Nucleus accumbens (tissue), 56 donors: Measurements from ENCODE around the gene ZC3H7B.
A peak's percentile ranks its signal among the peaks of the same experiment; 100 is the strongest.

Source experiments
- DNase-seq, 56 donors: peaks; one replicate each; lab custom pipeline; 2025; lab: John Stamatoyannopoulos, UW

The ZC3H7B gene

DNA sequence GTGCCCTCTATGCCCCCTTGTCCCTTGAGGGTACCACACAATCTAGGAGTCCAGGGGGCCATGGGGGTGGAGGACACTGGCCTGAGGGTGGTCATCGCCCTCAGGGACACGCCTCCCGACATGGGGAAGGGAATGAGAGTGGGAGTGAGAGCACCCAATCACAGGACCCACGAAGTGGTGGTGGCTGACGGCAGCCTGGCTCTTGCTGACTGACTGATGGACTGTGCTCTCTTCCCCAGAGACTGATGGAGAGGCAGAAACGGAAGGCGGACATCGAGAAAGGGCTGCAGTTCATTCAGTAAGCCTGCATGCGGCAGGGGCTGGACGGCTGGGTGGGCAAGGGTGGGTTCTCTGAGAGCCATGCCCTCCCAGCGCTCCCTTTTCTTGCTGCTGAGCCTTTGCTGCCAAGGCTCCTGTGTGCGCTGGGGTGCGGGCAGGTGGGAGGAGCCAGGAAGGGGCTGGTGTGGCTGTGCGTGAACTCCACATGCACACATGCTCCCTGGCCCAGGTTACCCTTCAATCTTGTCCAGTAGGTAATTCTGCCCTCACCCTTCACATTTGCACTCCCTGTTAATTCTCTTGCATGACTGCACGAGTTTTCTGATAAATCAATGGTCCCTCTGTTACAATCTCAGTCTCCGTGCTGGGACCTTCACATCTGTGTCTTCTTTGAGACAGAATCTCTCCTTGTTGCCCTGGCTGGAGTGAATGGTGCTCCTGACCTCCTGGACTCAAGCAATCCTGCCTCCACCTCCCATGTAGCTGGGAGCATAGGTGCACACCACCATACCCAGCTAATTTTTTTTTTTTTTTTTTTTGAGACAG, 19.3 kb downstream of the ZC3H7B start:
- no peak for DNase-seq

DNA sequence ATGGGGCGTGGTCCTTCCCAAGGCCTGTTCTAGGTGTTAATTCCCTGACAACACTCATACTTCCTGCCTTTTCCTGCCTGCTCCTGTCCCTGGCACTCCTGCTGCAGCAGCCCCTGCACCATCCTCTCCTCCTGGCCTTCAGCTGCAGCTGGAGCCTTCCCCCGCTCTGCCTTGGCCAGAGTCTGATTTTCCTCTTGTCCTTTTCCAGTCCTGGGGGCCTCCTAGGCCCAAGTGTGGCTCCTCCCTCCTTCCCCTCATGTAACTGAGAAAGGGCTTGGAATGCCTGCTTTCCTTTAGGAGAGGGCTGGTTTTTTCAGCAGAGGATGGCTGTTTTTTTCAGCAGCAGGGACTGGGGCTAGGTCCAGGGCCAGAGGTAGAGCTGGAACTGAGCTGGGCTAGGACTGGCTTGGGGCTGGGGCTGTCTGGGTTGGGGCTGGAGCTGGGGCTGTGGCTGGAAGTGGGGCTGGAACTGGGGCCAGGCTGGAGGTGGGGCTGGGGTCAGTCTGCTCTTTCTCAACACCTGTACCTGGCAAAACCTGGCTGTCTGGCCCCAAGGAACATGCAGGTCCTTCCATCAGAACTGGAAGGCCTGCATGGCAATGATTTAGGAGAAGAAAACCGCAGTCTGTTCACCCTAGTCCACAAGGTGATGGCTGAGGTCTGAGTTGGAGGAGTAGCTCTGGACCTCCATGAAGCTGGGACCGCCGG, 23.6 kb downstream of the ZC3H7B start:
- no peak for DNase-seq

DNA sequence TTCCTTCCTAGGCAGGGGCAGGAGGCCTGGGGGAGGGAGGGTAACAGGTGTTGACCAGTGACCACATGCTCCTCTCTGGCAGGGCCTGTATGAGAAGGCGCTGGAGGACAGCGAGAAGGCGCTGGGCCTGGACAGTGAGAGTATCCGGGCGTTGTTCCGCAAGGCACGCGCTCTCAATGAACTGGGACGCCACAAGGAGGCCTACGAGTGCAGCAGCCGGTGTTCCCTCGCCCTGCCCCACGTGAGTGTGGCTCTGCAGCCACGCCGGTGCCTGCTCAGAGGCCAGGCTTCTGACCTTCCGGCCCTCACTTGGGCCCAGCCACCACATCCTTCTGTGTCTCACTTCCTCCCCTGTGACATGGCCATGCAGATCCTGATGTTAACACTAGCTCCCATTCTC, 25.8 kb downstream of the ZC3H7B start:
- peak in 41 of 56 donors; percentile 9 to 72 (median 35) for DNase-seq

DNA sequence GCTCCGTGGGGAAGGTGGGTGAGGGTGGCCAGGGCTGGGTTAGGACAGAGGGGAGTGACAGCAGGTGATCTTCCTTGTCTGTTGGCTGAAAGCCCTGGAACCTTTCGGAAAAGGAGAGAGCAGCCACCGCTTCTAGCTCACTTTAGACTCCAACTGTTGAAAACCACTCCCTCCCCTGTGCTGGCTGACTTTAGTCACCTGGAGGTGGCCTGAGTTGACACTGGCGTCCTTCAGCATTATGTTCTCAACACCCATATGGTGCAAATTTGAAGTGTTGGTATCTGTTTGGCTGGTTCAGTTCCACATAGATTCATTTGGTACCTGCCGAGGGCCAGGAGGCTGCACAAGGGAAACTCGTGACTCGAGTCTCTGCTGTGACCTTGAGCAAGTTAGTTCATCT, 28.8 kb downstream of the ZC3H7B start:
- no peak for DNase-seq

DNA sequence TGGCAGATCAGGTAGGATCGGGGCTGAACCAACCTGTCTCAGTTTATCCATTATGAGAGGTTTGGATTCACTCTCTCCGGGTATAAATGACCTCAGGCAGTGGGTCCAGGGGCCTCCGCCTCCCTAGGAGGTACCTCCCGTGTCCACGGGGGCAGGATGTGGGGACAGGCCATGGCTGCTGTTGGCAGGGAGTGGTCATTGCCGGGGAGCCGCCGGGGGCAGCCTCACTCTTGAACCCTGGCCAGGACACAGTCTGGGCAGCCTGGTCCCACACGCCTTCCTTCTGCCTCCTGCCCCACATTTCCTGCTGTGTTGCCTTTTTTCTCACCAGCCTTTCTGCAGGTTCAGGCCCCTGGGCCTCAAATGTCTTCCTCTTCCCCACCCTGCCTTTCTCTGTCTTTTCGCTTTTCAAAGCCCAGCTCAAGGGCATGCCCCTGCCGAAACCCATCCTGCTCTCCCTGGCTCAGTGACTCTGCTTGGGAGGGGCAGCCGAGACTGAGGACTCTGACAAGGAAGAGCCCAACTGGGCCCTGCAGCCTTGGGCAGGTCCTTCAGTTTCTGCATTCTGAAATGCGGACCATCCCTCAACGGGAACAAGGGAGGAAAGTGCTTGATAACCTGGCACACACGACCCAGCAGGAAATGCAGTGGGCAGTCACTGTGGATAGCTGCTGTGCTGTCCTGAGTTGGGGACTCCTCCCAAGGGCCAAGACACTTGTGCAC, 31.1 kb downstream of the ZC3H7B start:
- DNase-seq = no peak

DNA sequence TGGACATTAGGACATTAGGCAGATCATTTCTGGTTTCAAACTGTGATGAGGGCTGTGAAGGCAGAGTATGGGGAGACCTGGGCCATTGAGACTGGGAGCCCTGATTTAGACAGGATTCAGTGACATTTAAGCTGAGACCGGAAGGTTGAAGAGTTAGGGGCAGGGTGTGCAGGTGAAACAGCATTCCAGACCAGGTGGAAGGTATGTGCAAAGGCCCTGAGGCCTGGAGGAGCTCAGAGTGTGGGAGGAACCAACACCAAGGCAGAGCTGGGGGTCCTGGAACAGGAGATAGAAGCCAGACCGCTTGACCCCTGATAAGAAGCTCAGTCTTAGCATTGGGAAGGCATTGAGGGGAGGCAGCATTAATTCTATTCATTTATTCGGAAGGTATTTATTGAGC, 32.5 kb downstream of the ZC3H7B start:
- no peak for DNase-seq

DNA sequence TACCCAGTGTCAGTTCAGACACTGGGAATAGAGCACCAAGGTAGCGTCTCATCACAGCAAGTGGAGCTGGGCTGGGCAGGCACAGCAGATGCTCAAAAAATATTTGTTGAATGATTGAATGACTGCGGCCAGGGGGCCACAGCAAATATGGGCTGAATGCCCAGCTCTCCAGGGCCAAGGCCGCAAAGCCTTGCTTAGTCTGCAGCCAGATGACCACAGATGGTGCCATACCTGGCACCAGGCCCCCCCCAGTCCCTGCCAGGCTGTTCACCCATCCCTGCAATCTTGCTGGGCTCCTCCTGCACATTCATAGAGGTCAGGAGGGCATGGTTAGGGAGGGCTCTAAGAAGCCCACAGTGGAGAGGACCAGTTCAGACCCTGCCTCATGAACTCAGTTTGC, 32.9 kb downstream of the ZC3H7B start:
- no peak for DNase-seq

DNA sequence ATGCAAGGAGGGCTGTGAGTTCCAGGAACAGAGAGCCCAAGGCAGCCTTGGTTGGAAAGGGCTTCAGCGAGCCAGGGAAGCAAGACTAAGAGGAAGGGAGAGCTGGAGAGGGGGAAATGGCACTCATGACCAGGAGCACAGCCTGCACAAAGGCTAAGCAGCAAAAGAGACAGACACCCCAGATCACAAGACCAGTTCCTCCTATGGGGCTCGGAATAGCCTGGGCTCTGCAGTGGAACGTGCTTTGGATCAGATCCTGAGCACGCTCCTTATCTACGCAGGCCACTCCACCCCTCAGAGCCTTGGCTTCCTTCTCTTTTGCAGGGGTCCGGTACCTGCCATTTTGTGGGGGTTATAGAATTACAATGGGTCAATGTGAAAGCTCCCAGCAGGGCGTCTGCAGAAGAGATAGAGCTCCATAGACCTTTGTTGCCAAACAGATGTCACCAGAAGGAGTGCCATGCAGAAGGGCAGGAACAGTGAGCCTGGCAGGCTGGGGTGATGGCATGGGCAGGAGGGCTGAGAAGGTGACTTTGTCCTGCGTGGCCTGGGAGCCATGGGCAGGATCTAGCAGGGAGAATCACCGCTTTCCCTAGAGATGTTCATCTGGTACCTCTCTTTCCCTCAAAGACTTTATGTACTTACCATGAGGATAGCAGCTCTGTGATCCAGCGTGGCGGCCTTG, 33.8 kb downstream of the ZC3H7B start:
- no peak for DNase-seq

DNA sequence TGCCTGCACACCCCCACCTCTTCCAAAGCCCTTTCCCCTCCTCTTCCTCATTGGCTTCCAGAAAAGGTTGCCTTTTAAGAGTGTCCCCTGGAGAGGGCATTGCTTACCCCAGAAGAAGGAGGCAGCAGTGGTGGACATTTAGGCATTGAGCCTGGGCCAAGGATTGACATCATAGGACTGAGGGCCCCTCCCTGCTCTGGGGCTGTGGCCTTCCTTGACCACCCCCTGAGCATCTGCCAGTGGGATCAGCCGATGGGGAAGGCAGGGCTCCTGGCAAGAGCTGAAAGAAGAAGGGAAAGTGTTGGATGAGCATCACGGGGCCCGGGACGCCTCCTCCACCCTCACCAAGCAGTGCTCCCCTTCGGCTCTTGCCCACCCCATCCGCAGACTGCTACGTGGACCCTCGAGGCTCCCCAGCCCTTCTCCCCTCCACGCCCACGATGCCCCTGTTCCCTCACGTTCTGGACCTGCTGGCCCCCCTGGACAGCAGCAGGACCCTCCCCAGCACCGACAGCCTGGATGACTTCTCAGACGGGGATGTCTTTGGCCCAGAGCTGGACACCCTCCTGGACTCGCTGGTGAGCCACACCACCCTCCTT, 37.4 kb downstream of the ZC3H7B start:
- DNase-seq = no peak

DNA sequence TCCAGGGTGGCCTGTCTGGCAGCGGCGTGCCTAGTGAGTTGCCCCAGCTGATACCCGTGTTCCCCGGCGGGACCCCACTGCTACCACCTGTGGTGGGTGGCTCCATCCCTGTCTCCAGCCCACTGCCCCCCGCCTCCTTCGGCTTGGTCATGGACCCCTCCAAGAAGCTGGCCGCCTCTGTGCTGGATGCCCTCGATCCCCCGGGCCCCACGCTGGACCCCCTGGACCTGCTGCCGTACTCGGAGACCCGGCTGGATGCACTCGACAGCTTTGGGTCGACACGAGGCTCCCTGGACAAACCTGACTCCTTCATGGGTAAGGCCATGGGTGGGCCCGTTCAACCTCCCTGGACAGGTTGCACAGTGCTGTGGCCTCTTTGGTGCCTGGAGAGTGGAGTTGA, 38.5 kb downstream of the ZC3H7B start:
- DNase-seq = no peak

DNA sequence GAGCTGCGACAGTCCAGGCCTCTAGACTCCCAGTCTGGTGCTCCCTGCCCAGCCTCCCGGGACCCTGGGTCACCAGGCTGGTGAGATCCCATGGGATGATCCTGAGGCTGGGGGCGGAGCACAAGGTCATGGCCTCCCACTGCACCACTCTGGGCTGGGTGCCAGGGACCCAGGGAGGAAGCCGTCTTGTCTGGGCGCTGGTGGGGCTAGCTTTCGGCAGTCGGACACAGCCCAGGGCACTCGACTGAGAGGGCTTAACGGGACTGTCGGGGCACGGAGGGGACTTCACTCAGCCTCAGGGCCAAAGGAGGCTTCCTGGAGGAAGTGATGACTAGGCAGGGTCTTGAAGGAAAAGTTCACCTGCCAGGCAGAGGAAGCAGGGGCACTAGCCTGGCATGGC, 39.0 kb downstream of the ZC3H7B start:
- DNase-seq = no peak

DNA sequence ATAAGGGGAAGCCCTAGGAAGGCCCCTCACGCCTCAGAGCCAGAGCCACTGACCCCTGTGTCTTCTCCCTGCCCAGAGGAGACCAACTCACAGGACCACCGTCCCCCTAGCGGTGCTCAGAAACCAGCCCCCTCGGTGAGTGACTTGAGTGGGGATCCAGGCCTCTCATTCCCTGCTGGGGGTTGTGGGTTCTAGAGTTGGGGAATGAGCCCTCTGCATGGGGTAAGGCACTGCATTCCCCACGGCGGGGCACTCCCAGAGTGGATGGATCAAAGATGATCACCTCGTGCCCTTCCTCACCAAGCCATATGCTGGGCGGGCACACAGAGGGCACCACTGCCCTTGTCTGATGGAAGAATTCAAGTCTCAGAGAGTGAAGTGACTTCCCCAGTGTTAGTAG, 39.7 kb downstream of the ZC3H7B start:
- no peak for DNase-seq

DNA sequence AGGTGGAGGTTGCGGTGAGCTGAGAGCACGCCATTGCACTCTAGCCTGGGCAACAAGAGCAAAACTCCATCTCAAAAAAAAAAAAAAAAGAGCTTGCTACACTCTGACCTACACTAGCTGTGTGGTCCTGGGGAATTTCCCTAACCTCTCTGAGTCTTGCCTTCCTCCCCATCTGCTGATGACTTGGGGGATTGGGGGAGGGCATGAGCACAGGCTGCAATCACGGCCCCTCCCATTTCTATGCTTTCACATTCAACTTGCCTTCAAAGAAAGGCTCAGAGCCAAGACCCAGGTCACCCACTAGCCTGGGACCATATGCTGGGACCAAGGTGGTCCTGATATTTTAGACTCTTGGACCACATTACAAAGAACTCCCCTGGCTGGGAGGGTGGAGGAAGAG, 40.7 kb downstream of the ZC3H7B start:
- DNase-seq = no peak

DNA sequence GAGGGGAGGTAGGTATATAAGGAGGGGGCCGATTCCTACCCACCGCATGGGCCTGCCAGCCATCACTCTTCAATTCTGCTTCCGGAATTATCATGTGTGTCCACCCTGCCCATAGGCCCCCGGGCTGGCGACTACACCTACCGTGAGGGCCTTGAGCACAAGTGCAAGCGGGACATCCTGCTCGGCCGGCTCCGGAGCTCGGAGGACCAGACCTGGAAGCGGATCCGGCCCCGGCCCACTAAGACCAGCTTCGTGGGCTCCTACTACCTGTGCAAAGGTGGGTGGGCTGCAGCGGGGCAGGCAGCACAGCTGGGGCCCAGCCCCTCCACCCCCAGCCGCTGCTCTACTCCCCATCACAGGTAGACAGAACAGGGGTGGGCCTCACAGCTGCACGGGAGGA, 42.0 kb downstream of the ZC3H7B start:
- no peak for DNase-seq

DNA sequence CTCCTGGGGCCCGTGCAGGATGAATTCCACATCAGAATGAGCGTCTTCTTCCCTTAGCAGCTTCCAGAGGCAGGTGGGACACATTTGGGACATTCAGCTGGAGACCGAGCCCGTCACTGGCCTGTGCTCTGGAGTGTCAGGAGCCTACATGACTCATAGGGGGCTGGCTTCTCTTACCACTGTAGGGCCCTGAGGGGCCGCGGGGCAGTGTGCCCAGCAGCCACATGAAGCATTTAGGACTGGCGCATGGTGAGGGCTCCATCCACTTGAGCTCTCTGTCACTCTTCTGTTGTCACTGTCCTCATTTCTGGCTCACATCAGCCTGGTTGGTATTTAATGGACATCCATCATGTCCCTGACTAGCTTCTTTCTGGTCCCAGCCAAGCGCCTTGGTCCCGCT, 42.4 kb downstream of the ZC3H7B start:
- DNase-seq = no peak

DNA sequence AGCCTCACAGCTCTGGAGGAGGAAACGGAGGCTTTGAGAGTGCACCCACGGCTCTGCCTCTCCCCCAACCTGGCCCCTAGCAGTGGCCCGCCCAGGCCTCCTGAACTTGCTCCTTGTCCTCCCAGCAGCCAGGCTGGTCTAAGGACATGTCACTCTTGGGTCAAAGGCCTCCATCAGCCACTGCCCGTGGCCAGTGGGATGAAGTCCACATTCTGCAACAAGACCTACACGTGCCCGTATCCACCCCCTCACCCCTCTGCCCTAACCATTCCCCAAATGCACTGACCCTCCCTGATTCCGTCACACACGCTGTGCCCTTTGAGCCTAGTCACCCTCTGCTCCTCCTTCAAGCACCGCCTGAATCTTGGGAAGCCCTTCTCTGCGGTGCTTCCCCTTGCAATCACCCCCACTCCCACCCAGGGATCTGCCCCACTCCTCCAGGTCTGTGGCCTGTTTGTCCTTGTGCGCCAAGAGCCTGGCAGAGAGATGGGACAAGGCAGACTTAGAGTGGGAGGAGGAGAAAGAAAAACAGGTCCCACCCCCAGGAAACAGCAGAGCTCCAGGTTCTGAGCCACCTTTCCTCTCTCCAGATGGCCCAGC, 43.0 kb downstream of the ZC3H7B start:
- no peak for DNase-seq

DNA sequence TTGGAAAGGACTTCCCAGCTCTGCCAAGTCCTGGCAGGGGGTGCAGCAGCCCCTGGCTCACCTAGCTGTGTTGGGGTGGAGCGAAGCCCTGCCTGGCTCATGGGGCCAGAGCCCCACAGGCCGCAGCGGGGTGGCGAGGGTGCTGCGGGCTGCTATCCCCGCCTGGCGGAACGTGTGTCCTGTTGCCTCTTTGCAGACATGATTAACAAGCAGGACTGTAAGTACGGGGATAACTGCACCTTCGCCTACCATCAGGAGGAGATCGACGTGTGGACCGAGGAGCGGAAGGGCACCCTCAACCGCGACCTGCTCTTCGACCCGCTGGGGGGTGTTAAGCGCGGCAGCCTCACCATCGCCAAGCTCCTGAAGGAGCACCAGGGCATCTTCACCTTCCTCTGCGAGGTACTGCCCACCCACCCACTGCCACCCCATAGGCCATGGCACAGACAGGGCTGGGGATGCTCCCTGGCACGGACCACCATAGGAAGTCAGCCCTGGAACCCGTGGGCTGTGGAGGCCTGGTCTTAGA, 44.5 kb downstream of the ZC3H7B start:
- no peak for DNase-seq

DNA sequence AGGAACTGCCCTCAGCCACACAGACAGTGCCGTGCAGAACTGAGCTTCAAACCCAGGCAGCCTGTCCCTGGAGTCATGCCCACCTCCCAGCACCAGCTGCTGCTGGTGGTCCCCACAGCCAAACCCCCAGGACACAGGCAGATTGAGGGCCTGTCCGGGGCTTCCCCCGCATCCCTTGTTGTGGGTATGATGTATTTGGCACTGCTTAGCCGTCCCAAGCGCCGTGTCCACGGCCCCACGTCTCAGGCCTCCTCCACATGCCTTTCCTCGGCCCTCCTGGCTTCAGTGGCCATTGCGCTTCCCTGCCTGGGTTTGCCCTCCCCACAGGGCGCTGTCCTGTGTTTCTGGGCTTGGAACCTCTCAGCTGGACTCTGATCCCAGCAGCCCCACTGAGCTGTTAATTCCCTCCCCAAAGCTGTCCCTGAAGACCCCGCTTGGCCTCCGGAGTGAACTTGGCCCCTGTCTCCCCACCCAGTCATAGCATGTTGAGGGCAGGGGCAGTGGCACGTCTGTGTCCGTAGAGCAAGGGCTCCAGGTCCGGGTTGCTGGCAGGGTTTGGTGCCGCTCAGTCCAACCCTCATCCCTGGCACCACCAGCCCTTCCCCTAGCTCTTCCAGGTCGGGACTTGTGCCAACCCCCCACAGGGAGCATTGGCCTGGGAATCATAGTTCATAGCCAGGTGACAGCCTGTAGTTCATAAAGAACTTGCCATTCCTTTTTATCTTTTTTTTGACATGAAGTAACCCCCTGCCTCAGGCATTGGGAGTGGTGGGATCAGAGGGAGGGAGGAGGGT, 45.9 kb downstream of the ZC3H7B start:
- DNase-seq = peak in 4 of 56 donors; percentile 7 to 16 (median 11)

DNA sequence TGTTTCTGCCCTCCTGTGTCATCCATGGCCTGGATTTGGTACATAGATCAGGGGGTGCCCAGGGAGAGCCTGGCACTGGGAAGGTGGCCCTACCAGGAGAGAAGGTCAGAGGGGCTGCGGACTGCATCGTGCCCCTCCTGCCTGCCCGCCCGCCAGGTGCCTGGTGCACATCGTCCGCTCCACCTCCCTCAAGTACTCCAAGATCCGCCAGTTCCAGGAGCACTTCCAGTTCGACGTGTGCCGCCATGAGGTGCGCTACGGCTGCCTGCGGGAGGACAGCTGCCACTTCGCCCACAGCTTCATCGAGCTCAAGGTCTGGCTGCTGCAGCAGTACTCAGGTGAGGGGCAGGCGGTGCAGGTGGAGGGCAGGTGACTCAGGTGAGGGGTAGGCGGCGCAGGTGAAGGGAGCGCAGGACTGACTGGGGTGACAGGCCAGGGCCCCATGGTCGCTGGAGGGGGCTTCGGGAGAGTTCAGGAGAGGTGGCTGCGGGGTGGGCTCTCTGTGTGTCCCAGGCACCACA, 47.7 kb downstream of the ZC3H7B start:
- DNase-seq = no peak
